Measurements from ENCODE around the gene HGD.
"Not testable (repeated sequence)": the region's sequence is repeated elsewhere in the genome, so short reads cannot be mapped to it uniquely, and the experiment has no call there.

The HGD gene

DNA sequence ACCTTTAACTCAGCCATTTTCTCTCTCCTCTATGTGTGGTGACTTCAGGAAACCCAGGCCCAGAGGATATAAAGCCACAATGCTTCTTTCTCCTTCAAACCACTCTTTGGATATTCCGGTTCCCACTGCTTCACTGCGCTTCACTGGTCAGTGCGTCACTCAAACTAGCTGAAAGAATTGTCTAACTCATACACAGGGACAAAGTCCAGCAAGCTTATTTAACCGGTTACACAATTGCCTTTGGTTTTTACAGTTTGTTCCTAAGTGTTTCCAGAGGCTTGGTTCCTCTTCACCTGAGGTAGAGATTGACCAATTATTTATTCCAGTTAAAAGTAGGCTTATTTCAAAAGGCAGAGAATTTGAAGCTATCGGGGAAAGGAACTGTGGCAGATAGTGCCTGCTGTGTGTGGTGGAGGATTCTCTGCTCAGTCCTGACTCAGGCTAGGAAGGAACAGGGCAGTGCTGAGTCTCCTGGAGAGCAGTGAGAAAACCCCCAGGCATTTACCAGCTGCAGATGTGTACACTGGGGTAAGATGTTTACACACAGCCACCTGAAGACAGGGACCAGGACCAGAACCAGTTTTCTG is at the start of gene HGD:
Gene HGD (minus strand): TSS at position 145 of the 587 bp plus-strand sequence. CDS start 128 bp downstream, at position 17.
- TF ChIP-seq ZFX (IDR thresholded peaks at IDR 0.05; ENCODE audit: borderline replicate concordance) (no peak), CTCF (IDR thresholded peaks at IDR 0.05) (no peak)
- H3K27ac ChIP-seq: peak within 1 kb of the TSS; percentile 89

DNA sequence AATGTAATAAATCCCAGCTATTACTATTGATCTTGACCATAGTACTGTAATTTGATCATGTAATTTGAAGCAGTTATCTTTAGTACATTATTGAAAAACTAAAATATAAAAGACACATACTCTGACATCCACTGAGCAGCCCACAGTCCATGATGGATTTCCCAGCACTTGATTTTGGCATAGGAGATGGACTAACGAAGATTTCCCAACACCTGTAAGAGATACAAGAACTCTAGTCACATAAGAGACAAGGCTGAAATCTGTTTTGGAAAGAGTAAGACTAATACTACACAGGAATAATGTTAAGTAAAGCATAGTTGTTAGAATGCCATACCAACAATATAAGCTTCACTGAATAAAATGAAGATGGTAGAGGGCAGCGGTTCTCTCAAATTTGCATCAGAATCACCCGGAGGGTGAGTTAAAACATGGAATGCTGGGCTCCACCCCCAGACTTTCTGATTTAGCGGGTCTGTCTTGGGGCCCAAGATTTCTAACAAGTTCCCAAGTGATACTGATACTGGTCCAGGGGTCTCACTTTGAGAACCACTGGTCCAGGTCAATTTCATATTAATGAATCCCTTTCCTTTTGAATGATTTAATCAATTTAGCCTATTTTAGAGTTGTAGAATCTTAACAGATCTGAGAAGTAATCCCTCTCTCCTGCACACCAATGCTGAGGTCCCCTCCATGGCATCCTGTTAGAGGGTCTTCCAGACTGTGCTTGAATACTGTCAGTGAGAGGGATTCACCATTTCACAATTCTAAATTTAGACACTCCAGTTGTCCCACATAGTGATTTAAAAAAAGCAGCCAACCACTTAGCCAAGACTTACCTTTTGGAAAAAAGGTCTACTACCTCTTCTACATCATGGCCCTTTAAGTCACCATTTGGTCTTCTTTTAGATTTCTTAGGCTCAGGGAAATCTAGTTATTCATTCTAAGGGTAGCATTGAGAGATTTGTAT is 48.8 kb upstream of the HGD start:
- TF ChIP-seq ZFX (IDR thresholded peaks at IDR 0.05; ENCODE audit: borderline replicate concordance) (no peak), CTCF (IDR thresholded peaks at IDR 0.05) (no peak)
- no peak overlapping the region for H3K27ac ChIP-seq

- no peak overlapping the region for H3K27ac ChIP-seq
- TF ChIP-seq ZFX (IDR thresholded peaks at IDR 0.05; ENCODE audit: borderline replicate concordance) (no peak), CTCF (IDR thresholded peaks at IDR 0.05) (no peak)
Observed at GRCh38 chr3:120726791-120727190, 44.8 kb upstream of the HGD start.

GRCh38 chr3:120719167-120719834 is 37.3 kb upstream of the HGD start:
- not testable (repeated sequence) for H3K27ac ChIP-seq

DNA sequence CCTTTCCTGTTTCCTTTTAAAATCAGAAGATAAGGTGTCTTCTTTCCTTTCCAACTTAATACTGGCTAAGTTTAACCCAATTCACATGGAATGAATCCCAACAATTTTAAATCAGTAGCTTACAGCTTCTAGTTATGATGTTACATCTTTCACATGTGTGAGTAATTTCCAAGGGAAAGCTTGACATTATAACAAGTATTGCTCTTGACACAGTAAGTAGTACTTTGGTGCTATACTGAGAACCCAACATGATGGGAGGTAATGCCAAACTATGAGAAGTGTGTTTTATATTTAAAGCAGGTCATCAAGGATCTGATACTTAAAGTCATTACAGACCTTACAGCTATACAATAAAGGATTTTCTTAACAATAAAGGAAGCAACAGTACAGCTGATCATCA is 31.2 kb upstream of the HGD start:
- H3K27ac ChIP-seq: no peak overlapping the region
- TF ChIP-seq CTCF (IDR thresholded peaks at IDR 0.05) (no peak), ZFX (IDR thresholded peaks at IDR 0.05; ENCODE audit: borderline replicate concordance) (no peak)

DNA sequence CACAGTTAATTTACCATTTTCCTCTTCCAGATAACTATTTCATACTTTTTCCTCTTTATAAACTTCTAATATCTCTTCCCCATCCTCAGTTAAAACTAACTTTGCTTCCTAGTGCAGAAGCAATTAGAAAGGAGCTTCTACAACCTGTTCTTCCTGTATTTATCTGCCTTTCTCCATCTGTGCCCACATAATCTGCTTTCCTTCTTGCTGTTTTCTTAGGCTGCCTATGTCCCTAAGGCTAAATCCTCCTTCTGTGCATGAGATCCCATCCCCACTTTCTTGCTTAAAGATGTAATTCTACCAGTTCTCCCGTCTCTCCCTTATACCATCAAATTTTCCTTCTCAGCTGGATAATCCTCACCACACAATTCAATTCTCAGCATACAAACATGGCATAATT is 28.3 kb upstream of the HGD start:
- H3K27ac ChIP-seq: no peak overlapping the region
- TF ChIP-seq CTCF (IDR thresholded peaks at IDR 0.05): no peak
- TF ChIP-seq ZFX (IDR thresholded peaks at IDR 0.05; ENCODE audit: borderline replicate concordance): no peak

DNA sequence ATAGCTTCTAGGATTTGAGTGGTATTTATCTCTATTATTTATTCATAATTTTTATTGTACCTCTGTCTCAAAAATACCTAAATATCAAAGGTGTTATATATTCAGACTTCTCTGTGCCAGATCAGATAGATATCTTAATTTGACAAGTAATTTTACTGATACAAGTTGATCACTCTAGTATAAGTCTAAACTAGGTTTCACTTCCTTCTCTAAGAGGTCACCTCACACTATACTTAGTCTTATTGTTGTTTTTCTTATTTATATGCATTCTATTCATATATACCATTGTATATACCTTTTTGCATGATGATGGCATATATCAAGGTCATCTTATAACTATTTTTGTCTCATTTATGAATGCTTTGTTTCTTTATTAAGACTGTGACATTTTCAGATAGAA is 26.4 kb upstream of the HGD start:
- TF ChIP-seq ZFX (IDR thresholded peaks at IDR 0.05; ENCODE audit: borderline replicate concordance): no peak
- no peak for TF ChIP-seq CTCF (IDR thresholded peaks at IDR 0.05)

More for the DNA sequence above, 26.4 kb upstream of the HGD start:
- H3K27ac ChIP-seq: no peak overlapping the region

All from 22Rv1 (cell line).